ES-I3 (cell line): ENCODE data around the gene ABHD11.
A peak's percentile ranks its signal among the peaks of the same experiment; 100 is the strongest.

Source experiments
- H3K36me3 ChIP-seq: 2 replicates; pipeline ENCODE4 v1.6.1; 2013; ENCODE audit warnings: mild to moderate bottlenecking, low read length, control low read depth, moderate library complexity; ENCODE audit not compliant: insufficient read depth
- H3K4me1 ChIP-seq: 2 replicates; pipeline ENCODE4 v1.6.1; 2013; ENCODE audit warnings: mild to moderate bottlenecking, control low read depth, low read length; ENCODE audit not compliant: insufficient read depth
- H3K9ac ChIP-seq: 2 replicates; pipeline ENCODE4 v1.6.1; 2013; ENCODE audit warnings: low read depth, mild to moderate bottlenecking, low read length, moderate library complexity
- H3K9me3 ChIP-seq: 2 replicates; pipeline ENCODE4 v1.6.1; 2013; ENCODE audit warnings: mild to moderate bottlenecking, low read length, moderate library complexity; ENCODE audit not compliant: control insufficient read depth, insufficient read depth

The ABHD11 gene

DNA sequence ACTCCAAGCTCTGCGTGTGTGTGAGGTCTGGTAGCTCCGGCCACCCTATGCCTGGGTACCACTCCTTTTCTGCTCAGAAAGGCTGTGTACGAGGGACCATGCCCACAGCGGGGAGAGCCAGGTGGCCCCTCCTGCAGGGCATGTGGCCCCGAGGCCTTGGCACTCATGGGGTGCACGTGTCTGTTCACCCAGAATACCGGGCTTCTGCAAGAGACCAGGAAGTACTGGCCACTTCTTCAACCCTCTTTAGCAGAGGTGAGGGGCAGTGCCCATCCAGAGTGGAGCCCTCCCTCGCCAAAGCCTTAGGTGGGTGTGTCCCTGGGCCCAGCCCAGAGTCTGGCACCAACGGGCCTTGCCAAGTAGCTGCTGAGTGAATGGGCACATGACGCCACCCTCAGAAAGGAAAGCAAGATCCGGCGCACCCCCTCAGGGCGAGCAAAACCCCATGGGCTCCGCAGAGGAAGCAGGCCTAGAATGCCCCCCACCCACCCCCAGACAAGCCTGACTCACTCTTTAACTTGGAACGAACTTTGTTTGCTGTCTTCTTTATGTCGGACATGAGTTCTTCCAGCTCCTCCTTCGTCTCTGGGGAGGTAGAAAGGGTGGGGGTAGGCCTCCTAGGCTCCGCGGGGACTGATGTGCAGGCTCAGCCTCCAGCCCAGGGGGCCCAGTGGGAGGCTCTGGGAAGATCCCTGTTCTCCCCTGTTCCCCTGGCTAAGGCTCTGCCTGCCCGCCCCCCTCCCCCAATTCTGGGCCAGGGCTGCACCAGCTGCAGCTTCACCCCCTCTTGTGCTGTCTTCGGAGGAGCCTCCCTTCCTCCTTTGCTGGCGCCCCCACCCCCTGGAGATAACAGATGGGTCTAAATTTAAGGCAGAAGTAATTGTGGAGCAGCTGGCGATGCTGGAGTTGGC is 33.7 kb downstream of the ABHD11 start:
- peaks cover 27% of the 10 kb centered on the region; the same call in 1 of the 2 replicates for H3K4me1 ChIP-seq
- no peaks in the 10 kb centered on the region for H3K9me3 ChIP-seq
- no peaks in the 10 kb centered on the region for H3K36me3 ChIP-seq
- H3K9ac ChIP-seq: no peak overlapping the region

DNA sequence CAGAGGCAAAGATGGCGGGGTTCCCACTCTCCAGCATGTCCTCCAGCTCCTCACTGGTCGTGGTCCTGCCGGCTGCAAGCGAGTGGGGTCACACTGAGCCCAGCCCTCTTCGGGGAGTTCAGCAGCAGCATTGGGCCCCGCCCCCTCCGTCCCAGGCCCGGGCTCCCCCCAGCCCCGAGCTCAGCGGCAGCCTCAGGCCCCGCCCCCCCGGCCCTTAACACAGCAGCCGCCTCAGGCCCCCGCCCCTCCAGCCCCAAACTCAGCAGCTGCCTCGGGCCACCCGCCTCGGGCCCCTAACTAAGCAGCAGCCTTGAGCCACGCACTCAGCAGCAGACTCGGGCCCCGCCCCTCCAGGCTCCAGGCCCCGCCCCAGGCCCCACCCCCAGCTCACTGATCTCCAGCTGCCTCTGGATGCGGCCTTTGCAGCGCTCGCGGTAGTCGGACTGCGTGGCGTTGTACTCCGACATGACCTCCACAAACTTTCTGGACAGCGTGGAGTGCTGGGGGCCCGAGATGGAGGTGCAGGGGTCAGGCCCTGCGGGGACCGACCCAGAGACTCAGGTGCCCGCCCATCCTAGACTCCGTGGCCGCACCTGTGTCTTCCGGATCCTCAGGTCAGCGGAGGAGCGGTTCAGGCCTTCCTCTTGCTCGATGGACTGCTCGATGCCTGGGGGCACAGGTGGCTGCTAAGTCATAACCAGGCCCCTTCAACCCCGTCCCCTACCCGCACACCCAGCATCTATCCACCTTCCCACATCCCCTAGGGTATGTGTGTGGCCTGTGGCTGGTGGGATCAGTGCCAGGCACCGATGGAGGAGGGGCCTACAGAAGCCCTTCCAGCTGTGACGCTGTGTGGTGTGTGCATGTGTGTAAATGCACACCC is 34.6 kb downstream of the ABHD11 start:
- Histone ChIP-seq H3K9ac (peak overlapping the region; percentile 42; the same call in 1 of the 2 replicates), H3K4me1 (peaks cover 27% of the 10 kb centered on the region; the same call in 1 of the 2 replicates), H3K9me3 (no peaks in the 10 kb centered on the region), H3K36me3 (no peaks in the 10 kb centered on the region)

DNA sequence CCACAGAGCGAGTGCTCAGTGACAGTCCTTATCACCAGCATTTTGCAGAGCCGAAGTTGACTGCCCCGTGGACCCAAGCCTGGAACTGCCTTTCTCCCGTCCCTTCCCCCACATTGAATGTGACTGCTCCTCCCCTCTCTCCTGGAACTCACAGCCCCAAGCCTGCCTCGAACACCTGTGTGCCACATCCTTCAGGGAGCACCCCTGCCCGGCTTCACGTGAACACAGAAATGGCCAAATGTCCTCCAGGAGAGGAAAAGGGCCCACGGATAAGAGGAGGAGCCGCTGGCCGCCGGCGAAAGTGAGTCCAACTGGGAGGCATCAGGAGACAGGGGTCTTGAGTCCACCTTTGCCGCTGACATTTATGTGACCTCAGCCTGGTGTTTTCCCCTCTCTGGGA is 35.4 kb downstream of the ABHD11 start:
- peaks cover 6% of the 10 kb centered on the region for H3K36me3 ChIP-seq
- peaks cover 27% of the 10 kb centered on the region; the same call in 1 of the 2 replicates for H3K4me1 ChIP-seq
- H3K9me3 ChIP-seq: no peaks in the 10 kb centered on the region
- H3K9ac ChIP-seq: peak overlapping the region; percentile 42; the same call in 1 of the 2 replicates

DNA sequence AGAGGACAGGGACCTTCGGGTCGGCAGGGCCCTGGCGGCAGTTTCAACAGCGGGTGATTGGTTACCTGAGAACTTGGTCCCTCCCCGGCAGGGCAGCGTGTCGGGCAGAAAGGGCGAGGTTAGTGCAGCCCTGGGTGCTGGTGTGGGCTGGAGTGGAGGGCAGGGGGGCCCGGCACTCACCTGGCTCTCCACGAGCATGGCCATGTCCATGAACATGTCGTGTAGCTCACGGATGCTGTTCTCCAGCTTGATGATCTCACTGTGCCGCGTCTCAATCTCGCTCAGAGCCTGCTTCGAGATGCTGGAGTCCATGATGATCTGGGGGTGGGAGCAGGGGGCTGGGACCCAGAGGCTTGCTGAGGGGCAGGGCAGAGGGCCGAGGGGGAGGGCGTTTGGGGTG is 35.9 kb downstream of the ABHD11 start:
- Histone ChIP-seq H3K9ac (no peak overlapping the region), H3K9me3 (no peaks in the 10 kb centered on the region), H3K4me1 (peaks cover 27% of the 10 kb centered on the region; the same call in 1 of the 2 replicates), H3K36me3 (peaks cover 6% of the 10 kb centered on the region)

DNA sequence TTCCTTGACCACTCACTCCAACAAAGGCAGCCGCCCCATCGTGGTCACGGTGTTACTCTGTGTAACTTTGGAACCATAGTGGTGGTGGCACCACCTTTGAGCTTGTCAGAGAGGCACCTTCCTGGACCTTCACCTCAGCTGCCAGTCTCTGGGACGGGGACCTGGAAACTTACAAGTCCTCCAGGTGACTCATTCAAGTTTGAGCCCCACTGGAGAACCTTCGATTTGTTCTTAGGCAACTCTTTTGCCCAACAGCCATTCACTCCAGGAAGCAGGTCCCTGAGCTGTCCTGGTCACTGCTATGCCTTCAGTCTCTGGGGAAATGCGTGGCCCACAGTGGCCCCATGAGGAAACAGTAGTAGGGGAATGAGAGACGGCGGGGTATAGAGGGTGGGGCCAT is 36.4 kb downstream of the ABHD11 start:
- Histone ChIP-seq H3K4me1 (peaks cover 27% of the 10 kb centered on the region; the same call in 1 of the 2 replicates), H3K9ac (no peak overlapping the region), H3K9me3 (no peaks in the 10 kb centered on the region), H3K36me3 (peaks cover 6% of the 10 kb centered on the region)

DNA sequence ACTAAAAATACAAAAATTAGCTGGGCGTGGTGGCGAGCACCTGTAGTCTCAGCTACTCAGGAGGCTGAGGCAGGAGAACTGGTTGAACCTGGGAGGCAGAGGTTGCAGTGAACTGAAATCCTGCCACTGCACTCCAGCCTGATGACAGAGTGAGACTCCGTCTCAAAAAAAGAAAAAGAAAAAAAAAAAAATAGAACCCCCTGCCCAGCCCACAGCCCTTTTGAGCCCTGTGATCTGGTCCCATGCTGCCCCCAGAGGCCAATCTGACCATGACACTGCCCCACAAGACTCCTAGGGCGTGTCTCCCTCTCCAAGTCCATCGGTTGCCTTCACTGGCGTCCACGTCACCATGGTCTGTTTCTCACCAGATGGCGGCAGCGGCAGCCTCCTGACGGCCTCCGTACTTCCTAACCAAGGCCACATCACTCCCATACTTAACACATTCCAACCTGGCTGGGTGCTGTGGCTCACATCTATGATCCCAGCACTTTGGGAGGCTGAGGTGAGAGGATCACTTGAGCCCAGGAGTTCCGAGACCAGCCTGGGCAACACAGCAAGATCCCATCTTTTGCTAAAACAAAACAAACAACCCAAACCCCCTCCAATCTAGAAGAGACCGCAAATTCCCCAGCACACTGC is 37.1 kb downstream of the ABHD11 start:
- H3K4me1 ChIP-seq: peaks cover 20% of the 10 kb centered on the region; the same call in 1 of the 2 replicates
- H3K9me3 ChIP-seq: no peaks in the 10 kb centered on the region
- peaks cover 6% of the 10 kb centered on the region for H3K36me3 ChIP-seq

DNA sequence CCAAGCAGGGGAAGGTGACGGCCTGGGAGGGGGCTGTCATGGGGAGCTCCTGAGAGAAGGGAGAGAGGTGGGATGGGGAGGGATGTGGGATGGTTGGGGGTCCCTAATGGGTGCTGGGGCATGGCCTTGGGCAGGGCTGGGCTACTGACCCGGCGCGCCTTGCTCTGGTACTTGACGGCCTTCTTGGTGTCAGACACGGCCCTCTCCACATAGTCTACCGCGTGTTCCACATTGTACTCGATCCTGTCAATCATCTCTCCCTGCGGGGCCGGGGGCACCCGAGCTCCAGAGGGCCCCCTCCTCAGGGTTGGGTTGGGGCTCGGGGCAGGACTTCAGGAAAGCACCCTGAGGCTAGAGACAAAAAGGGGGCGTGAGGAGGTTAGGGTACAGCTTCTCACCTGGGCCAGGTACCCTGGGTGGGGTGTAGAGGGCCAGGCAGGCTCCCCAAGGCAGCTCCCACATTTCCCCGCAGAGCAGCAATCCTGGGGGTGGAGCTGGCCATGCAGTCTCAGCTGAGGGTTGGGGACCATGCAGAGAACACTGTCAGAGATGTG is 37.9 kb downstream of the ABHD11 start:
- peaks cover 6% of the 10 kb centered on the region for H3K36me3 ChIP-seq

More for the DNA sequence above, 37.1 kb downstream of the ABHD11 start:
- H3K9ac ChIP-seq: no peak overlapping the region

DNA sequence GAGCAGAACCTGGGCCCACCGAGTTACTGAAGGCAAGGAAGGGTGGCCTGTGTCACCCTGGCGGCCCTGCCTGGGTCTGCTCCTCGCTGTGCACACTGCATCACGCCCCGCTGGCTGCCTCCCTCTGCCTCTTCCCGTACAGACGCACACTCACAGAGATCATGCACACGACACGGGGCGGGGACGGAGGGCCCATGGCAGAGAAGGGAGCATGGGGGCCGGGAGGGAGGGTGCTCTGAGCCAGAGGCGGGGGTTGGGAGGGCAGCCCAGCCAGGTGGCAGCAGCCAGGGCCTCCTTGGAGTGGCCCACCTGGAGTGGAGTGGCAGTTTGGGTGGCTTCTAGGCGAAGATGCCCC is 38.6 kb downstream of the ABHD11 start:
- peaks cover 16% of the 10 kb centered on the region; the same call in 1 of the 2 replicates for H3K4me1 ChIP-seq
- H3K9me3 ChIP-seq: no peaks in the 10 kb centered on the region
- no peak overlapping the region for H3K9ac ChIP-seq
- peaks cover 6% of the 10 kb centered on the region for H3K36me3 ChIP-seq

More for the DNA sequence above, 37.9 kb downstream of the ABHD11 start:
- Histone ChIP-seq H3K9me3 (no peaks in the 10 kb centered on the region), H3K9ac (no peak overlapping the region), H3K4me1 (peaks cover 17% of the 10 kb centered on the region; the same call in 1 of the 2 replicates)

DNA sequence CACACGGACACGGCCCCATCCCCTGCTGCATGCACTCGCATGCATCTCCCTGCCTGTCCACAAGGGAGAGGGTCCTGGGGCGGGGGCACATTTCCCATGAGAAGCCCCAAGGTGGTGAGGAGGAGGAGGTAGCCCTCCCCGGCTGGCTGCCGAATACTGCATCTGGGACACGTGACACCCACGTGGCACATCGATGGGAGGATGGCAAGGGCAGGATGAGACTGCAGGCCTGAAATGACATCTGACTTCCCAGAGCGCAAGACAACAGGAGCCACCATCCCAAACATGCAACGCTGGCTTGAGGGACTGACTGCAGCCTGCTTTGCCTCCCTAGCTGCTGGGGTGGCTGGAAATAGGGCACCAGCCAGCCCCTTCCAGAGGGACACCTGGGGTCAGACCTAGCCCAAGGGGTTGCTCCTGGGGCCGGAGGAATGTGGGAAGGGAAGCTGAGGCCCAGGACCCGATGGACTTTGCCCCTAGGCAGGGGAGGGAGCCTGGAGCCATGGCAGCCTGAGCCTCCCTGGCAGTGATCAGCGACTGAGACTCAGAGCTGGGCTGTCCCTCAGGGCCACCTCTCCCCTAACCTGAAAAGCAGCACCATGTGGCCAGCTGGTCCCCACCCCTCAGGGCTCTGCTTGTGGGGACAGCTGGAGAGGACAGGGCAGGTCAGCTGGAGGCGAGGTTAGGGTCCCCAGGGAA is 39.1 kb downstream of the ABHD11 start:
- H3K9ac ChIP-seq: no peak overlapping the region
- H3K36me3 ChIP-seq: peaks cover 8% of the 10 kb centered on the region
- no peaks in the 10 kb centered on the region for H3K9me3 ChIP-seq
- peaks cover 11% of the 10 kb centered on the region; the same call in 1 of the 2 replicates for H3K4me1 ChIP-seq

DNA sequence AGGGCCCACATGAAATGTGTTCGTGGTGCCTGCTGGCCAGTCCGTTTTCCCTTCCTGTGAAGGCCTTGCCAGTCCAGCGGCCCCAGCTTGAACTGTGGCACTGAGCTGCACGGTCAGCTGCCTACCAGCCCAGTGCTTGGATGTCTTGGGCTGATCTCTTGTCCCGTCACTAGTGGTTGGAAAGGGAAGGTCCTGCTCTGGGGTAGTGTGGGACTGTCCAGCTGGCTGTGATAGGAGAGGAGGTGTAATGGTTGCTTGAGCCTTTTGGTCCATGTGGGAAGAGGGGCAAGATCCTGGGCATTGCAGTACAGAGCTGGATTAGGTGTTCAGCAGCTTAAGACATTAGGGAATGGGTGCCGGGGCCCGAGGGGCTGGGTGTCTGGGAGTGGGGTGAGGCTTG is 40.2 kb downstream of the ABHD11 start:
- H3K4me1 ChIP-seq: peaks cover 5% of the 10 kb centered on the region; the same call in 1 of the 2 replicates
- no peak overlapping the region for H3K9ac ChIP-seq
- H3K36me3 ChIP-seq: peaks cover 11% of the 10 kb centered on the region
- H3K9me3 ChIP-seq: no peaks in the 10 kb centered on the region

DNA sequence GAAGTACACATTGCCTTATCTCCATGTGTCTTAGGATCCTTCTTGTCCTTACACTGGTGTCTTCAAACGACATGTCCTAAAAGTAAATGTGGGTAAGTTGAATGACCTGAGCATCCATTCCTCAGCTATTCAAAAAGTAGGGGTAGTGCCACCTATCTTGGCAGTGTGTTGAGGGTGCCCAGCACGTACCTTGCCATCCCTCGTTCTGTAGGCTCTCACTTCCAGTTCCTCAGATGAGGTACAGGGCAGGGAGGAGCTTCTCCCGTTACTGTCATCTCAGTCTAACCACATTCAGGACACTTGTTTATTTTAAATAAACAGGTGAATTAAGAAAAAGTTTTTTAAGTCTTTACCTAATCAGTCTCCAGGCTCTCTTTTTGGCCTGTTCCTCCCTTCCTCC is 42.2 kb downstream of the ABHD11 start:
- Histone ChIP-seq H3K4me1 (no peaks in the 10 kb centered on the region), H3K9me3 (no peaks in the 10 kb centered on the region), H3K9ac (no peak overlapping the region), H3K36me3 (peaks cover 16% of the 10 kb centered on the region)

DNA sequence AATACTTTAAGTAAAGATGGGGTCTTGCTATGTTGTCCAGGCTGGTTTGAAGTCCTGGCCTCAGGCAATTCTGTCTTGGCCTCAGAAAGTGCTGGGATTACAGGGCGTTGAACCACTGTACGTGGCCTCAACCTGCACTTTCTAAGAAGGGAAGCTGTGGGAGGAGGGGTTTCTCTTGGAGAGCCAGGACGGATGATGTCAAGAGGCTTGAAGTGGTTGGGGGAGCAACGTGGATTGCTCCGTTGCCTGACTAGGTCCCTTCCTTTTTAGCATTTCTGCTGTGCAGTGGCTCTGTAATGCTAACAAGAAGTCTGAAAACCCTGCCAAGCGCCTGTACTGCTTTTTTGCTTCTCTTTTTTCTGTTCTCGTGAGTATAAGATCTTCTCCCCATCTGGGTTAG is 48.0 kb downstream of the ABHD11 start:
- Histone ChIP-seq H3K9ac (no peak overlapping the region), H3K36me3 (peaks cover 15% of the 10 kb centered on the region), H3K4me1 (no peaks in the 10 kb centered on the region), H3K9me3 (no peaks in the 10 kb centered on the region)

DNA sequence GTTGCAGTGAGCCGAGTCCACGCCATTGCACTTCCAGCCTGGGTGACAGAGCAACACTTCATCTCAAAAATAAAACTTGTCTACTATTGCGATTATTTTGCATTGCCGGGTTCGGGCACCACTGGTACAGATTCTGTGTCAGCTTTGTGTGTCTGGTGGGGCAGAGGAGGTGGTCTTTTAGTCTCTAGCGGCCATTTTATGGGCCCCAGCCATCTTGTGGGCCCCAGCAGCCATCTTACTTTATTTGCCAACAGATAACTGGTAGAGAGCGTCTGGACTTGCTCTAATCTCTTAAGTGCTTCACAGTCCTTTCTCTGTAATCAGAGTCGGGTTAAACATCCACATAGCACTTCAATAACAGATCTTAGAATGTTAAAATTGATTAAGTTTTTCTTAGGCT is 50.3 kb downstream of the ABHD11 start:
- Histone ChIP-seq H3K4me1 (no peaks in the 10 kb centered on the region), H3K36me3 (peaks cover 10% of the 10 kb centered on the region), H3K9ac (no peak overlapping the region), H3K9me3 (no peaks in the 10 kb centered on the region)
